ENCODE results near the gene ORAI3. TPM values are rescaled to one million over a fixed set of nuclear protein-coding genes. Genes with fewer than 3 reads are reported as not detected.

The ORAI3 gene
- total and polyA plus RNA-seq, 2 of the 13 experiments (the other 11 are each of a cell fraction or from before 2014, with no cell fraction given), result 11.4 to 32.0 TPM

- TF ChIP-seq THAP9 (CRISPR knock-in tag; IDR thresholded peaks at IDR 0.05; ENCODE audit: borderline replicate concordance) (no peak), ZNF879 (CRISPR knock-in tag; IDR thresholded peaks at IDR 0.05) (no peak), RFX3 (CRISPR knock-in tag; IDR thresholded peaks at IDR 0.05) (no peak), ZNF180 (CRISPR knock-in tag; IDR thresholded peaks at IDR 0.05; ENCODE audit: borderline replicate concordance, low read depth) (no peak), NRL (CRISPR knock-in tag; IDR thresholded peaks at IDR 0.05; ENCODE audit: borderline replicate concordance) (no peak), RFX1 (IDR thresholded peaks at IDR 0.05) (no peak), ZBTB37 (CRISPR knock-in tag; IDR thresholded peaks at IDR 0.05) (no peak), IRF1 (CRISPR knock-in tag; IDR thresholded peaks at IDR 0.05; ENCODE audit: low read depth) (no peak), ZSCAN12 (CRISPR knock-in tag; IDR thresholded peaks at IDR 0.05) (no peak), ZNF234 (CRISPR knock-in tag; conservative IDR thresholded peaks at IDR 0.05) (0 out of 2 replicates have a peak, but pooled peaks have one; percentile 39), FOXJ3 (CRISPR knock-in tag; IDR thresholded peaks at IDR 0.05; ENCODE audit: borderline replicate concordance) (0 out of 2 replicates have a peak, but pooled peaks have one; percentile 42), ARID4A (CRISPR knock-in tag; IDR thresholded peaks at IDR 0.05; ENCODE audit: borderline replicate concordance) (peak; percentile 79), ZNF432 (CRISPR knock-in tag; IDR thresholded peaks at IDR 0.05; ENCODE audit: borderline replicate concordance) (no peak), ZNF710 (CRISPR knock-in tag; IDR thresholded peaks at IDR 0.05; ENCODE audit: borderline replicate concordance) (peak; percentile 74; the same call in 1 of the 2 replicates), FOXA3 (CRISPR knock-in tag; IDR thresholded peaks at IDR 0.05) (0 out of 2 replicates have a peak, but pooled peaks have one; percentile 20), ZNF253 (CRISPR knock-in tag; IDR thresholded peaks at IDR 0.05; ENCODE audit: borderline replicate concordance) (peak; percentile 71; the same call in 1 of the 2 replicates), ZBTB20 (CRISPR knock-in tag; IDR thresholded peaks at IDR 0.05; ENCODE audit: borderline replicate concordance, low read depth) (peak; percentile 72)
These were observed 48.3 kb downstream of the ORAI3 start (continued) for GRCh38 chr16:30996985-30997724.
